ENCODE results near the gene PRPF6.

PRPF6 gene

GRCh38 chr20:64062276-64062595 lies 81.3 kb downstream of the PRPF6 start:
- TF ChIP-seq CTCF (IDR thresholded peaks at IDR 0.05; ENCODE audit: borderline replicate concordance, control extremely low read depth, extremely low read depth, insufficient read depth, missing control alignments) = no peak
- in situ Hi-C loops (cut with MboI; ENCODE audit: low sequenced_read_pairs, unreplicated experiment) = no loop called here
- DNase-seq (ENCODE audit: low spot score) = no peak

DNA sequence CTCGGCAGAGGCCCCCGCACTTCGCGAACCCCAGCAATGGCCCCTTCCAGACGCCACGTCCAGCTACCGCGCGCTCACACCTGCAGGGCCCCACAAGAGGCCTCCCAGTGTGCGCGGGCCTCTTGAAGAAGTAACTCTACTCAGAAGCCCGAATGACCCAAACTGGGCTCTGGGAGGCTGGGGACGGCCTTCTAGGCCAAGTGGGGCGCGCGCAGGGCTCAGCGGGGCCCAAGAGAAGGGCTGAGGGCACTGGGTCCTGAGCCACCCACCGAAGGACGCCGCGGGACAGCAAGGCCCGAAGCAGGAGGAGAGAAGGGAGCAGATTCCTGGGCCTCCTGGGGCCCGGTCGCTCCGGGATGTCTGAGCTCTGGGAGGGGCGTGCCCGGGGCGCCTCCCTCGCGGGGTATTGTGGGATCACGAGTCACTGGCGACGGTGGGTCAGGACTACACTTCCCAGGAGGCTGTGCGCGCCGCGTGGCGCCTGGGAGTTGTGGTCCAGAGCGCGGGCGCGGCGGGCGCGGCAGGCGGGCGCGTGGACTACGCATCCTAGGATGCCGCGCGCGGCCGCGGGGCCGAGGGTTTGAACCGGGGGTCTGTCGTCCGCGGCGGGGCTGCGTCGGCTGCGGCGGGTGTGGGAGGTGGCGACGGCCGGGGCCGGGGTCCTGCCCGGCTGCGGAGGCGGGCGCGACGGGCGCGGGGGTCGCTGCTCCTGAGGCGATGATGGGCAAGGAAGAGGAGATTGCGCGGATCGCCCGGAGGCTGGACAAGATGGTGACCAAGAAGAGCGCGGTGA lies 81.9 kb downstream of the PRPF6 start, which contains the start of gene TCEA2:
Gene TCEA2 (plus strand): TSS at position 603 of the 793 bp plus-strand sequence. CDS start 115 bp downstream, at position 718.
- in situ Hi-C loops (cut with MboI; ENCODE audit: low sequenced_read_pairs, unreplicated experiment) = no loop called here
- DNase-seq (ENCODE audit: low spot score) = peak; percentile 98
- no peak for TF ChIP-seq CTCF (IDR thresholded peaks at IDR 0.05; ENCODE audit: borderline replicate concordance, control extremely low read depth, extremely low read depth, insufficient read depth, missing control alignments)

DNA sequence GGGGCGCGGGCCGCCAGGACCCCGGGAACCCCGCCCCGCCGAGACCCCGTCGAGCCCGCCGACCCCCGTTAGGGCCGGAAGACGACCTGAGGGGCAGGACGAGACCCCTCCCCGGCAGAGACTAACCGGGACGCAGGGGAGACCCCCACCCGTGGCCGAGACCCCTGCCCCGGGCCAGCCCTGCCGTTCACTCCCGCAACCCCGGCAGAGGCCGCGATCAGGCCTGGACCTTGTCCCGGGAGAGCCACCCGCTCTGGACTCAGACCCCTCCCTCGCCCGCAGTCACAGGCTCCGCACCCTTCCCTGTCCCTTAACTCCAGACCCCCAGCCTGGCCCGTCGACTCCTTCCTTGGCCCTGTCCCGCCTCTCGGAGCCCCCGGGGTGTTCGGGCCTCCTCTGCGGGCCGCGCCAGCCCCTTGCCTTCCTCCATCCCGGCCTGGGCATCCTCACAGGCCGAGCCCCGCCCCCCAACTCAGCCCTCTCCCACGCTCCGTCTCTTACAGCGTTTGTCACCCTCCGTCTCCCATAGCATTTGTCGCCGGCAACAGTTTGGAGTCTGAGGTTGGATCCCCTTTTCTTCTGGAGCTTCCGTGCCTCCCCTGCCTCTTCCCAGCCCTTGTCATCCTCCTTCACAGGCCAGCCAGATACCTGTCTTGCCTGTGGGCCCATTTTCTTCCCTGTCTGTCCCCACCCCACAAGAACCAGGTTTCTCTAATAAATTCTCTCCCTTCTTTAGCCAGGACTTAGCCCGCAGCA lies 82.6 kb downstream of the PRPF6 start:
- no peak for DNase-seq (ENCODE audit: low spot score)
- in situ Hi-C loops (cut with MboI; ENCODE audit: low sequenced_read_pairs, unreplicated experiment) = no loop called here
- no peak for TF ChIP-seq CTCF (IDR thresholded peaks at IDR 0.05; ENCODE audit: borderline replicate concordance, control extremely low read depth, extremely low read depth, insufficient read depth, missing control alignments)

DNA sequence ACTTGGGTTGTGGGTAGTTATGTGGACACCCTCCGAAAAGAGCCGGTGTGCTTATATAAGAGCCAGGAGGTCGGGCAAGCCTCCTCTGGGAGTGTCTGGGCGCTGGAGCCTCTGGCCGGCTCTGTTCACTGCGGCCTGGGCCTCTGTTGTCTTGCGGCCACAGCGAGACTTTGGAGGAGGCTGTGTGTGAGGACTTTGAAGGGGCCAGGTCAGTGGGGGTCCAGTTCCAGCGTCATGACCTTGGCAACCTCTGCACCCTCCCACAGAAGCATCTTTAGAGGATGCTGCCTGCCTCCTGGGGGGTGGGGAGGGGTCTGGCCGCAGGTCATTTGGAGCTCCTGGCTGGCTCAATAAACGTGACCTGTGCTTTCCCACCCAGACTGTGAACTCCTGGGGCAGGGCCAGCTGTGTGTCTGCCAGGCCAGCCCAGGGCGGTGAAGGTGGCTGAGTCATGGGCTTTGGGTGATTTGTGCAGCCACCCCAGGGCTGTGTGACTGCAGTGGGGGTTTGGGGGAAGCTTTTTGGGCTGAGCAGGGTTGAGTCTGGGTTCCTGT lies 83.3 kb downstream of the PRPF6 start:
- DNase-seq (ENCODE audit: low spot score) = no peak
- TF ChIP-seq CTCF (IDR thresholded peaks at IDR 0.05; ENCODE audit: borderline replicate concordance, control extremely low read depth, extremely low read depth, insufficient read depth, missing control alignments) = no peak
- in situ Hi-C loops (cut with MboI; ENCODE audit: low sequenced_read_pairs, unreplicated experiment) = no loop called here

GRCh38 chr20:64065062-64065973 lies 84.4 kb downstream of the PRPF6 start:
- no peak for TF ChIP-seq CTCF (IDR thresholded peaks at IDR 0.05; ENCODE audit: borderline replicate concordance, control extremely low read depth, extremely low read depth, insufficient read depth, missing control alignments)
- DNase-seq (ENCODE audit: low spot score) = no peak
- in situ Hi-C loops (cut with MboI; ENCODE audit: low sequenced_read_pairs, unreplicated experiment) = no loop called here

DNA sequence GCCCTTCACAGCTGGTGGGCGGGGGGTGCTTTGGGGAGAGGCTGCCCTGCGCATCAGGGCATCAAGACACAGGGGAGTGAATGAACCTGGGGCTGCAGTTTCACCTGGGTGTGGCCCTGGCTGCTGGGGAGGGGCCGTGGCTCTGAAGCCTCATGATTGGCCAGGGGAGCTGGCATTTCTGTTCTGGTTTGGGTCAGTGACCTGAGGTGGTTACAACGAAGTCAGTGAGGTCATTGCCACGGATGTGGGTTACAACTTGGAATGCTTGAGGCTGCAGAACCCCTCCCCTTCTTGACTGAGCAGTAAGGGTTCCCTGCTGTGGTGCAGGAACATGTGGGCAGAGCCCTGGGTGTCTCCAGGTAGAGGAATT lies 85.0 kb downstream of the PRPF6 start:
- TF ChIP-seq CTCF (IDR thresholded peaks at IDR 0.05; ENCODE audit: borderline replicate concordance, control extremely low read depth, extremely low read depth, insufficient read depth, missing control alignments) = no peak
- DNase-seq (ENCODE audit: low spot score) = peak; percentile 85
- in situ Hi-C loops (cut with MboI; ENCODE audit: low sequenced_read_pairs, unreplicated experiment) = no loop called here
